Measurements from ENCODE around the gene CBLN3.

Gene CBLN3

DNA sequence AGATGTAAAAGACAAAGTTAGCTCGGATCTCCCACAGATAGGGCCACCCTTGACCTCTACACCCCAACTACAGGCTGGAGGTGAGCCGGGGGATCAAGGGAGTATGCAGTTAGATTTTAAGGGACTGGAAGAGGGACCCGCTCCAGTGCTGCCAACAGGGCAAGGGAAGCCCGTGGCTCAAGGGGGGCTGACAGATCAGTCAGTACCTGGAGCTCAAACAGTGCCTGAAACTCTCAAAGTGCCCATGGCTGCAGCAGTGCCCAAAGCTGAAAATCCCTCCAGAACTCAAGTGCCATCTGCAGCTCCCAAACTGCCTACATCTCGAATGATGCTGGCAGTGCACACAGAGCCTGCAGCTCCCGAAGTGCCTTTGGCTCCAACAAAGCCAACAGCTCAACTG lies 20.3 kb downstream of the CBLN3 start:
- H3K36me3 ChIP-seq (ENCODE audit: insufficient read depth, low read length) = no peaks in the 10 kb centered on the region
- H3K9me3 ChIP-seq (ENCODE audit: insufficient read depth, low read length, severe bottlenecking) = no peaks in the 10 kb centered on the region
- H3K4me2 ChIP-seq (ENCODE audit: insufficient read depth, low read length) = no peak overlapping the region
- no peak for DNase-seq
- peaks cover 19% of the 10 kb centered on the region for H3K27me3 ChIP-seq (ENCODE audit: insufficient read depth, low read length, poor library complexity)
- no peak for ATAC-seq (ENCODE audit: insufficient read depth, low read depth)
- no peaks in the 10 kb centered on the region for H4K20me1 ChIP-seq (ENCODE audit: insufficient read depth, low read length)
- no peak overlapping the region for H3K27ac ChIP-seq (ENCODE audit: low read length)
- no peaks in the 10 kb centered on the region for H3K4me1 ChIP-seq (ENCODE audit: insufficient read depth, low read length)
- TF ChIP-seq EZH2 (IDR thresholded peaks at IDR 0.05; ENCODE audit: borderline replicate concordance, low read depth, low read length, severe bottlenecking) = no peak
- TF ChIP-seq, protein P1, sequence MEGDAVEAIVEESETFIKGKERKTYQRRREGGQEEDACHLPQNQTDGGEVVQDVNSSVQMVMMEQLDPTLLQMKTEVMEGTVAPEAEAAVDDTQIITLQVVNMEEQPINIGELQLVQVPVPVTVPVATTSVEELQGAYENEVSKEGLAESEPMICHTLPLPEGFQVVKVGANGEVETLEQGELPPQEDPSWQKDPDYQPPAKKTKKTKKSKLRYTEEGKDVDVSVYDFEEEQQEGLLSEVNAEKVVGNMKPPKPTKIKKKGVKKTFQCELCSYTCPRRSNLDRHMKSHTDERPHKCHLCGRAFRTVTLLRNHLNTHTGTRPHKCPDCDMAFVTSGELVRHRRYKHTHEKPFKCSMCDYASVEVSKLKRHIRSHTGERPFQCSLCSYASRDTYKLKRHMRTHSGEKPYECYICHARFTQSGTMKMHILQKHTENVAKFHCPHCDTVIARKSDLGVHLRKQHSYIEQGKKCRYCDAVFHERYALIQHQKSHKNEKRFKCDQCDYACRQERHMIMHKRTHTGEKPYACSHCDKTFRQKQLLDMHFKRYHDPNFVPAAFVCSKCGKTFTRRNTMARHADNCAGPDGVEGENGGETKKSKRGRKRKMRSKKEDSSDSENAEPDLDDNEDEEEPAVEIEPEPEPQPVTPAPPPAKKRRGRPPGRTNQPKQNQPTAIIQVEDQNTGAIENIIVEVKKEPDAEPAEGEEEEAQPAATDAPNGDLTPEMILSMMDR (IDR thresholded peaks at IDR 0.05; ENCODE audit: borderline replicate concordance, extremely low read depth, low read length, poor library complexity, severe bottlenecking) = no peak
- H2AFZ ChIP-seq (ENCODE audit: low read depth, low read length) = no peak overlapping the region
- no peak overlapping the region for H3K4me3 ChIP-seq (ENCODE audit: low read depth in 1 of 2, low read length in 2 of 2)
- H3K79me2 ChIP-seq (ENCODE audit: insufficient read depth, low read length) = no peaks in the 10 kb centered on the region
- H3K9ac ChIP-seq (ENCODE audit: low read depth, low read length) = no peak overlapping the region

DNA sequence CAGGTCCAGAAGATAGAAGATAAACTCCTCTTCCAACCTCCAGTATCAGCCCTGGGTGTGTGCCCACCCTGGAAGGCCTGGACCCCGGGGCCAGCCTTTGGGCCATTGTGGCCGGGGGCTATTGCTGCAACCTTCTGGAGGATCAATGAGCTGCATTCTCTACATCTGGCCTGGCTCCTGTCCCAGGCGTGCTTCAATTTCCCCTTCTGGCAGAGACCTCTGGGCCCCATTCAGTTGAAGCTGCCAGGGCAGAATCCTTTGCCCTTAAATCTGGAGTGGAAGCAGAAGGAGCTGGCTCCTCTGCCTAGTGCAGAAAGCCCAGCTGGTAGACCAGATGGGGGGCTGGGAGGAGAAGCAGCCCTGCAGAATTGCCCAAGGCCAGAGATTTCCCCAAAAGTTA lies 20.7 kb downstream of the CBLN3 start:
- H3K4me2 ChIP-seq (ENCODE audit: insufficient read depth, low read length) = no peak overlapping the region
- no peak overlapping the region for H3K9ac ChIP-seq (ENCODE audit: low read depth, low read length)

DNA sequence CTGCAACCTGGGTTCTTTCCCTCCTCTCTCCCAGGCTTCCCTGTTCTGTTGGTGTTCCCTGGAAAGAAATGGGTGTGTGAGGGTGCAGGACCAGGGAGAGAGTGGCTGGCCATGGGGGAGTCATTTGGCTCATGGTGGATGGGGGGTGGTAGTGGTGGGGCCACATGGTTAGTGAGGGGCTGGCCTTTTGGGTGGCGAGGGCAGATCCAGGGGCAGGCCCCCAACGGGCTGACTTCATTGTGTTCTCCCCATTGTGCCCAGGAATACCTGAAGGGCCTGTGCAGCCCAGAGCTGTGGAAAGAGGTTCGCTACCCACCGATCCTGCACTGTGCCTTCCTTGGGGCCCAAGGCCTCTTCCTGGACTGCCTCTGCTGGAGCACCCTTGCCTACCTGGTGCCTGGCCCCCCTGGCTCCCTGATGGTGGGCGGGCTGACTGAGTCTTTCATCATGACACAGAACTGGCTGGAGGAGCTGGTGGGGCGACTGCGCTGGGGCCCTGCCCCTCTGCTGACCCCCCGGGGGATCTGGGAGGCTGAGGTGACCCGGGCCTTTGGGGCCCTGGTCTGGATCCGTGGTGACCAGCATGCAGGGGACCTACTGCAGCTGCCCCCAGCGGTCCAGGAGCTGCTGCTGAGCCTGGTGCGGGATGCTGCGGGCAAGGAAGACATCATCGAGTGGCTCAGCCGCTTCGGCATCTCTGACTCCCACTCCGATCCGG lies 21.7 kb downstream of the CBLN3 start:
- H3K9me3 ChIP-seq (ENCODE audit: insufficient read depth, low read length, severe bottlenecking) = no peaks in the 10 kb centered on the region
- DNase-seq (no peak), ATAC-seq (ENCODE audit: insufficient read depth, low read depth) (no peak)
- no peaks in the 10 kb centered on the region for H3K36me3 ChIP-seq (ENCODE audit: insufficient read depth, low read length)
- no peaks in the 10 kb centered on the region for H3K4me1 ChIP-seq (ENCODE audit: insufficient read depth, low read length)
- no peak overlapping the region for H3K9ac ChIP-seq (ENCODE audit: low read depth, low read length)
- H4K20me1 ChIP-seq (ENCODE audit: insufficient read depth, low read length) = no peaks in the 10 kb centered on the region
- H3K27ac ChIP-seq (ENCODE audit: low read length) = no peak overlapping the region
- no peaks in the 10 kb centered on the region for H3K79me2 ChIP-seq (ENCODE audit: insufficient read depth, low read length)
- no peak overlapping the region for H2AFZ ChIP-seq (ENCODE audit: low read depth, low read length)
- peaks cover 31% of the 10 kb centered on the region for H3K27me3 ChIP-seq (ENCODE audit: insufficient read depth, low read length, poor library complexity)
- TF ChIP-seq EZH2 (IDR thresholded peaks at IDR 0.05; ENCODE audit: borderline replicate concordance, low read depth, low read length, severe bottlenecking) = no peak
- no peak overlapping the region for H3K4me2 ChIP-seq (ENCODE audit: insufficient read depth, low read length)
- H3K4me3 ChIP-seq (ENCODE audit: low read depth in 1 of 2, low read length in 2 of 2) = no peak overlapping the region

More for the DNA sequence above, 20.7 kb downstream of the CBLN3 start:
- Histone ChIP-seq H2AFZ (ENCODE audit: low read depth, low read length) (no peak overlapping the region), H3K36me3 (ENCODE audit: insufficient read depth, low read length) (no peaks in the 10 kb centered on the region), H4K20me1 (ENCODE audit: insufficient read depth, low read length) (no peaks in the 10 kb centered on the region), H3K4me1 (ENCODE audit: insufficient read depth, low read length) (no peaks in the 10 kb centered on the region), H3K9me3 (ENCODE audit: insufficient read depth, low read length, severe bottlenecking) (no peaks in the 10 kb centered on the region), H3K4me3 (ENCODE audit: low read depth in 1 of 2, low read length in 2 of 2) (no peak overlapping the region), H3K27ac (ENCODE audit: low read length) (no peak overlapping the region), H3K27me3 (ENCODE audit: insufficient read depth, low read length, poor library complexity) (peaks cover 22% of the 10 kb centered on the region), H3K79me2 (ENCODE audit: insufficient read depth, low read length) (no peaks in the 10 kb centered on the region)
- TF ChIP-seq, protein P1 (IDR thresholded peaks at IDR 0.05; ENCODE audit: borderline replicate concordance, extremely low read depth, low read length, poor library complexity, severe bottlenecking) = no peak
- no peak for TF ChIP-seq EZH2 (IDR thresholded peaks at IDR 0.05; ENCODE audit: borderline replicate concordance, low read depth, low read length, severe bottlenecking)
- DNase-seq (no peak), ATAC-seq (ENCODE audit: insufficient read depth, low read depth) (no peak)

DNA sequence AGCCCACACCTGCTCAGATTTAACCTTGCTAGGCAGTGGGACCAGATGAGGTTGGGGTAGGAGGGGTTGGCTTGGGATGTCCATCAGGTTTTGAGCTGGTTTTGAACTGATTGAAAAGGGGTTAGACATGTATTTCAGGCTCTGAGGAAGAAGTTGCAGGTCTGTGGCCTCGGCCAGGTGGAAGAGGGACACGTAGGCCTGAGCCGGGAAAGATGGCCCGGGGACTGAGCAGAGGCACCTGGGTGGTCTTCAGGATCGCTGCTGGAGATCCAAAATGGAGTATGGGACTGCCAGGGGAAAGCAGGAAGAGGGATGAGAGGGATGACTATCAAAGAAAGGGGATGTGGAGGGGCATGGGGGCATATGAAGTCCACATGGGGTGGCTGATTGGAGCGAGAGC lies 23.1 kb downstream of the CBLN3 start:
- Histone ChIP-seq H2AFZ (ENCODE audit: low read depth, low read length) (no peak overlapping the region), H3K4me3 (ENCODE audit: low read depth in 1 of 2, low read length in 2 of 2) (no peak overlapping the region), H3K9ac (ENCODE audit: low read depth, low read length) (no peak overlapping the region), H3K9me3 (ENCODE audit: insufficient read depth, low read length, severe bottlenecking) (no peaks in the 10 kb centered on the region), H3K4me1 (ENCODE audit: insufficient read depth, low read length) (no peaks in the 10 kb centered on the region), H3K27me3 (ENCODE audit: insufficient read depth, low read length, poor library complexity) (peaks cover 42% of the 10 kb centered on the region), H3K27ac (ENCODE audit: low read length) (no peak overlapping the region), H4K20me1 (ENCODE audit: insufficient read depth, low read length) (no peaks in the 10 kb centered on the region), H3K79me2 (ENCODE audit: insufficient read depth, low read length) (no peaks in the 10 kb centered on the region), H3K4me2 (ENCODE audit: insufficient read depth, low read length) (no peak overlapping the region), H3K36me3 (ENCODE audit: insufficient read depth, low read length) (no peaks in the 10 kb centered on the region)
- TF ChIP-seq EZH2 (IDR thresholded peaks at IDR 0.05; ENCODE audit: borderline replicate concordance, low read depth, low read length, severe bottlenecking) = no peak
- TF ChIP-seq, protein P1 (IDR thresholded peaks at IDR 0.05; ENCODE audit: borderline replicate concordance, extremely low read depth, low read length, poor library complexity, severe bottlenecking) = no peak
- DNase-seq (no peak), ATAC-seq (ENCODE audit: insufficient read depth, low read depth) (no peak)

Measured in DND-41 (cell line).